Renal pelvis (tissue), 4 donors: ENCODE results near the gene GNG13. TPM values are rescaled to one million over a fixed set of nuclear protein-coding genes. Genes with fewer than 3 reads are reported as not detected.
"Not testable (repeated sequence)": the region's sequence is repeated elsewhere in the genome, so short reads cannot be mapped to it uniquely, and the experiment has no call there.

Source experiments
- DNase-seq: peaks from one replicate; pipeline ENCODE4 v3.0.0-alpha.2; 2013
- polyA plus RNA-seq, 3 donors: library from polyadenylated mRNA; unstranded; fragments of 120-200 nt; gene quantifications; one replicate each; pipeline ENCODE4 v1.2.1, GENCODE V29; 2013; ENCODE audit not compliant: insufficient read length in 3 of 3

The GNG13 gene
- polyA plus RNA-seq, 3 donors: 0.39 to 0.47 (median 0.41) TPM

- DNase-seq: no peak
These were observed 32.3 kb upstream of the GNG13 start for GRCh38 chr16:832652-833336.

GRCh38 chr16:831571-832413 is 31.3 kb upstream of the GNG13 start:
- no peak for DNase-seq

- no peak for DNase-seq
These were observed 30.5 kb upstream of the GNG13 start for GRCh38 chr16:830871-831570.

- no peak for DNase-seq
These were observed 29.8 kb upstream of the GNG13 start for GRCh38 chr16:830107-830870.

- no peak for DNase-seq
These were observed 28.4 kb upstream of the GNG13 start for GRCh38 chr16:828891-829290.

- no peak for DNase-seq
These were observed 27.0 kb upstream of the GNG13 start for GRCh38 chr16:827513-827912.

- no peak for DNase-seq
These were observed 25.0 kb upstream of the GNG13 start for GRCh38 chr16:825341-826061.

GRCh38 chr16:824601-825000 is 24.1 kb upstream of the GNG13 start:
- DNase-seq: no peak

- no peak for DNase-seq
These were observed 23.7 kb upstream of the GNG13 start for GRCh38 chr16:824194-824593.

- no peak for DNase-seq
These were observed 22.4 kb upstream of the GNG13 start for GRCh38 chr16:822909-823297.

- DNase-seq: no peak
These were observed 21.8 kb upstream of the GNG13 start for GRCh38 chr16:822174-822908.

GRCh38 chr16:821751-822150 is 21.2 kb upstream of the GNG13 start:
- DNase-seq: no peak

- no peak for DNase-seq
These were observed 20.2 kb upstream of the GNG13 start for GRCh38 chr16:820748-821147.

GRCh38 chr16:820044-820408 is 19.5 kb upstream of the GNG13 start:
- DNase-seq: not testable (repeated sequence)

- DNase-seq: no peak
These were observed 19.0 kb upstream of the GNG13 start for GRCh38 chr16:819336-820043.

- no peak for DNase-seq
These were observed 18.1 kb upstream of the GNG13 start for GRCh38 chr16:818592-818991.

- no peak for DNase-seq
These were observed 17.6 kb upstream of the GNG13 start for GRCh38 chr16:818132-818531.

- no peak for DNase-seq
These were observed 16.7 kb upstream of the GNG13 start for GRCh38 chr16:817001-817906.

- DNase-seq: no peak
These were observed 15.3 kb upstream of the GNG13 start for GRCh38 chr16:815861-816260.
